A549 (cell line): ENCODE results near the gene PKIG.

Experiments used
- CTCF ChIP-seq: fragments of >200 bp; sonication (Bioruptor Twin); formaldehyde crosslinking; IDR thresholded peaks from 3 replicates; pipeline ENCODE4 v1.5.1; 2016
- POLR2A ChIP-seq: IDR thresholded peaks from 2 replicates; pipeline ENCODE4 v1.6.1; 2012; ENCODE audit warnings: mild to moderate bottlenecking, low read length
- TF ChIP-seq, protein P1 (sequence below): fragments of 450-650 bp; IDR thresholded peaks from 2 replicates; pipeline ENCODE4 v1.6.1; 2014; ENCODE audit warnings: antibody characterized with exemption

GRCh38 chr20:44598423-44599305 lies 16.3 kb downstream of the PKIG start:
- TF ChIP-seq CTCF (no peak), POLR2A (no peak)
- TF ChIP-seq, protein P1, sequence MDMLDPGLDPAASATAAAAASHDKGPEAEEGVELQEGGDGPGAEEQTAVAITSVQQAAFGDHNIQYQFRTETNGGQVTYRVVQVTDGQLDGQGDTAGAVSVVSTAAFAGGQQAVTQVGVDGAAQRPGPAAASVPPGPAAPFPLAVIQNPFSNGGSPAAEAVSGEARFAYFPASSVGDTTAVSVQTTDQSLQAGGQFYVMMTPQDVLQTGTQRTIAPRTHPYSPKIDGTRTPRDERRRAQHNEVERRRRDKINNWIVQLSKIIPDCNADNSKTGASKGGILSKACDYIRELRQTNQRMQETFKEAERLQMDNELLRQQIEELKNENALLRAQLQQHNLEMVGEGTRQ: no peak
